ENCODE data around the gene PLPPR5.

PLPPR5 gene

DNA sequence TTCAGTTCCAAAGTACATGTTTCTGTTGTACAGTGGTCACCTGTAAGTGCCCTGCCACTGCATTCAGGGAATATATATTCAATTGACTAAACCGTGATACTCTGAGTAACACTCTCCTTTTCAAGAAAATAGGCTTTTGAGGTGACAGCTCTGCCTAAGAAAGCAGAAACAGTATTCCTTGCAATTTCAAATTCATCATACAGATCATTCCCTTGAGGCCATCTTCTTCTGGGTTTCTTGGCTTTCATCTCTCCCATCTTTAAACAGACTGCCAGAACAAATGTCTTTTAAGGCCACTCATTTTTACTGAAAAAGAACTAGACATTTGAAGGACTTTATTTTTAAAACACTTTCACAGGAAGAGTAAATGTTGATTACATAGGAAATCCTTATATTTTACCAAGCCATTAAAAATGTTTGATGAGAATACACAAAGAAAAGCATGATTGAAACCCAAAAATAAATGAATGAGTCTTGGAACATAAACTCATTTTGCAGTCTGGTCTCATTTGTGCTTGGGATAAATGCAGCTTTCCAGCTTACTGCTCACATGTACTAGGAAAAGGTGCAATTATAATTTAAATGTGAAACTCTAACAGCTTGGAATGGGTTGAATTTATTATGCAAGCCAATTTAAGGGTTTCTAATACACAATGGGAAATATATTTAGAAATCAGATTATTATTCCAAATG, 34.7 kb downstream of the PLPPR5 start:
- Histone ChIP-seq H3K27me3 (ENCODE audit: control insufficient read depth, insufficient read depth, low read length) (no peaks in the 10 kb centered on the region), H3K4me3 (ENCODE audit: low read depth, low read length) (no peak overlapping the region), H3K9me3 (ENCODE audit: control insufficient read depth, insufficient read depth, low read depth, low read length) (no peaks in the 10 kb centered on the region), H3K36me3 (ENCODE audit: control insufficient read depth, insufficient read depth, low read length) (no peaks in the 10 kb centered on the region), H3K9ac (ENCODE audit: low read length) (no peak overlapping the region), H3K4me1 (ENCODE audit: control insufficient read depth, insufficient read depth, low read length) (peaks cover 16% of the 10 kb centered on the region), H3K27ac (ENCODE audit: low read depth, low read length) (no peak overlapping the region)

DNA sequence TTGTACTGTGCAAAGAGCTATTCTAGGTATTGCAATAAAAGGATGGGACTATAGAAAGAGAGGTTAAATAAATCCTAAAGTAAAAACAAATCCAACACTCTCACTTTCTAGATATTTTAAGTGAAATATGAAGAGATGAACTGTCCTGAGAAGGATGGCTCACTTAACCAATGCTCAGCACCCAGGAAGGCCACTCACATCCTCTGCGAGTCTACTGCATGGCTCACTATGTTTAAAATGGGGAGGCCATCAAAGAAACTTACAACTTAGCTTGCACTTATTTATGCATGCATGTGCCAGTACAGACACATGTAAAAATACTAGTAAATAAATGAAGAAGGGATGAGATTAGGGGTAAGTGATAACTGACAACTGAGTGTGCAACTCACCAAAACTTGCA, 37.5 kb downstream of the PLPPR5 start:
- no peaks in the 10 kb centered on the region for H3K36me3 ChIP-seq (ENCODE audit: control insufficient read depth, insufficient read depth, low read length)
- H3K9ac ChIP-seq (ENCODE audit: low read length) = no peak overlapping the region
- H3K4me3 ChIP-seq (ENCODE audit: low read depth, low read length) = no peak overlapping the region
- H3K27ac ChIP-seq (ENCODE audit: low read depth, low read length) = no peak overlapping the region
- no peaks in the 10 kb centered on the region for H3K27me3 ChIP-seq (ENCODE audit: control insufficient read depth, insufficient read depth, low read length)
- H3K9me3 ChIP-seq (ENCODE audit: control insufficient read depth, insufficient read depth, low read depth, low read length) = no peaks in the 10 kb centered on the region
- peaks cover 20% of the 10 kb centered on the region for H3K4me1 ChIP-seq (ENCODE audit: control insufficient read depth, insufficient read depth, low read length)

DNA sequence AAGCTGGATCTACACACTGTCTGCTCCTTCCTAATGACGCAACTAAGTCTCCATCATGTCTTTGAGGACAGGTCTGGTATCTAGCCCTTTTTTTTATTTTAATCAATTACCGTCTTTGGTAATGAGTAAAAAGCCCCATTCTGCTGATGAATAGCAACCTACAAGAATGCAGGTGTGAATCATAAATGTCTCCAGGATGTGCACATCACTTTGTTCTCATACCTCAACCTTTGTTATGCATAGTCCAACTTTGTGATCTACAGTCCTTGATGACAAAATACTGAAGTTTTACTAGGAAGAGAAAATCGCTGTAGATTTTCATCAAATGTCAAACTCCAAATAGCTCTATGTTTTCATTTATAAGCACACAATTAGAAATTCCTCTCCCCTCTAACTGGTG, 39.3 kb downstream of the PLPPR5 start:
- no peaks in the 10 kb centered on the region for H3K27me3 ChIP-seq (ENCODE audit: control insufficient read depth, insufficient read depth, low read length)
- peaks cover 20% of the 10 kb centered on the region for H3K4me1 ChIP-seq (ENCODE audit: control insufficient read depth, insufficient read depth, low read length)
- no peaks in the 10 kb centered on the region for H3K9me3 ChIP-seq (ENCODE audit: control insufficient read depth, insufficient read depth, low read depth, low read length)
- H3K27ac ChIP-seq (ENCODE audit: low read depth, low read length) = no peak overlapping the region
- no peak overlapping the region for H3K4me3 ChIP-seq (ENCODE audit: low read depth, low read length)
- H3K9ac ChIP-seq (ENCODE audit: low read length) = no peak overlapping the region
- H3K36me3 ChIP-seq (ENCODE audit: control insufficient read depth, insufficient read depth, low read length) = no peaks in the 10 kb centered on the region

DNA sequence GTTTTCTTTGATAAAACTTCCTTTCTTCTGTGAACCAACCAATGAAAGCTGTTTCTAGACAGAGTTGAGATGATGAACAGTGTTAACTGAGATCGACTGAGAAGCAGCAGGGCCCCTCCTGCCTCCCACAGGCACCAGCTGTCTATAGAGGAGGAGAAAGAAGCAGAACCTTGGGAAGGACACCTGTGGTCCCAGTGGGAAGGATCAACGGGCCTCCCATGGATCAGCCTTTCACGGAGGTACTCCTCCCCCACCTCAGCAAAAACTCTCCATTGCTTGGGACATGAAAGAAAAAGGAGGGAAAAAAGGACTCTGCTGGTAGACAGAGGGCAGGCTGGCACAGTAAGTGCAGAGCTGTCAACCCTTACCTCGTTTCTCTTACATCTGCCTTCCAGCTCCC, 40.5 kb downstream of the PLPPR5 start:
- no peak overlapping the region for H3K4me3 ChIP-seq (ENCODE audit: low read depth, low read length)
- no peak overlapping the region for H3K9ac ChIP-seq (ENCODE audit: low read length)
- no peaks in the 10 kb centered on the region for H3K9me3 ChIP-seq (ENCODE audit: control insufficient read depth, insufficient read depth, low read depth, low read length)
- H3K27ac ChIP-seq (ENCODE audit: low read depth, low read length) = no peak overlapping the region
- no peaks in the 10 kb centered on the region for H3K27me3 ChIP-seq (ENCODE audit: control insufficient read depth, insufficient read depth, low read length)
- H3K36me3 ChIP-seq (ENCODE audit: control insufficient read depth, insufficient read depth, low read length) = no peaks in the 10 kb centered on the region
- H3K4me1 ChIP-seq (ENCODE audit: control insufficient read depth, insufficient read depth, low read length) = peaks cover 20% of the 10 kb centered on the region

DNA sequence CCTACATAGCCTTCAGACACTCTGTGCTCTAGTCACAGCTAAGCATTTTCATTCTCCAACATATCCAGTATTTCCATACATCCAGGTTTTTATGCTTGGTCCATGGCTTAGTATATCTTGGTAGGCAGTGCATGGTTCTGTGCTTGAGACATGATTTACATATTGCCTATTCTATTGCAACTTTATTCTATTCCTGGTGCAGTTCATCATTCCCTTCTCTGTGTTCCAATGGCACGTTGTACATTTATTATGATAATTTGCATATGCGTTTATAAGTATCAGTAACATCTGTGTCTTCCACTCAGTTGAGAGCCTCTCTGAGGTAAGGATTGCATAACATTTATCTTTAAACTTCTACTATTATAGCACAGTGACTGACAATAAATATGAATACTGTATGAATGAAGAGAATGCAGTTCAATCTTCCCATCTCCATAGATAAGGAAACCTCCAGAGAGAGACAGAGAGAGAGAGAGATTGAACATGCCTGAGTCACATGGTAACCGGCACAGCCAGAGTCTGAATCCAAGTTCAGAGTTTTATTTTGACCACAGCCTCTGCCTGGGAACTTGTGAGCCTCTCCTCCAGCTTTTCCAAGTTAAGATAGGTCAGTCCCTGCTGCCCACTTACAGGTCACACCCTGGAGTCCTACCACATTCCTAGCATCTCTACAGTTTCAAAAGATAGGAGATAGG, 41.5 kb downstream of the PLPPR5 start:
- H3K9me3 ChIP-seq (ENCODE audit: control insufficient read depth, insufficient read depth, low read depth, low read length) = no peaks in the 10 kb centered on the region
- H3K27ac ChIP-seq (ENCODE audit: low read depth, low read length) = no peak overlapping the region
- no peak overlapping the region for H3K4me3 ChIP-seq (ENCODE audit: low read depth, low read length)
- H3K4me1 ChIP-seq (ENCODE audit: control insufficient read depth, insufficient read depth, low read length) = peaks cover 20% of the 10 kb centered on the region
- no peaks in the 10 kb centered on the region for H3K36me3 ChIP-seq (ENCODE audit: control insufficient read depth, insufficient read depth, low read length)
- H3K27me3 ChIP-seq (ENCODE audit: control insufficient read depth, insufficient read depth, low read length) = no peaks in the 10 kb centered on the region
- no peak overlapping the region for H3K9ac ChIP-seq (ENCODE audit: low read length)

DNA sequence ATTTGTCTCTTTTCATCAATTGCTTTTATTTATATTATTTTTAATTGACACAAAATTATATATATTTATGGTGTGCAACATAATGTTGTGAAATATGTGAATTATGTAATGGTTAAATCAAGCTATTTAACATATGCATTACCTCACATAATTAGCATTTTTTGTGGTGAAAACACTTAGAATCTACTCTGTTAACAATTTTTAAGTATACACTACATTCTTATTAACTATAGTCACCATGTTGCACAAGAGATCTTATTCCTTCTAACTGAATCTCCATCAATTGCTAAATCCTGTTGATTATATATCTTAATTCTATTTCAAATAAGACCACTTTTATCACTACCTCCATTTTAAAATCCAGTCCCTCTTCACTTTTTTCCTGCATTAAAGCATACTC, 42.5 kb downstream of the PLPPR5 start:
- Histone ChIP-seq H3K4me1 (ENCODE audit: control insufficient read depth, insufficient read depth, low read length) (peaks cover 11% of the 10 kb centered on the region), H3K36me3 (ENCODE audit: control insufficient read depth, insufficient read depth, low read length) (no peaks in the 10 kb centered on the region), H3K4me3 (ENCODE audit: low read depth, low read length) (no peak overlapping the region), H3K27ac (ENCODE audit: low read depth, low read length) (no peak overlapping the region), H3K27me3 (ENCODE audit: control insufficient read depth, insufficient read depth, low read length) (no peaks in the 10 kb centered on the region), H3K9ac (ENCODE audit: low read length) (no peak overlapping the region), H3K9me3 (ENCODE audit: control insufficient read depth, insufficient read depth, low read depth, low read length) (no peaks in the 10 kb centered on the region)

DNA sequence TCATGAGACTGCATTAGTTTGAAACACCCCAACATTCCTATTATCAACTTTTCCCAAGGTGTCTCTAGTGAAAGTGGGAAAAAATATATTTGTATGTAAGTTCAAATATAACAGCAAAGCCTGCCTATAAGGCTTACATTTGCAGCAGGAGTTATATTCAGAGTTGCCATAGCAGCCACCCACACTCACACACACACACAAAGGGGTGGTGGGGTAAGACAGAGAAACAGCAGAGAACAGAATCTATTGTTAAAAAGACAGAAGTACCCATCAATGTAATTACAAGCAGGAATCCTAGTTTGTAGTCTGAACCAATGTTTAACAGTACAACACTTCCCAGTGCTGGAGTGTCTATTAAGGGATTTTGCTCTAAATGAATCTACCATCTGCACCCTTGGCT, 55.0 kb downstream of the PLPPR5 start:
- H3K9me3 ChIP-seq (ENCODE audit: control insufficient read depth, insufficient read depth, low read depth, low read length) = no peaks in the 10 kb centered on the region
- no peaks in the 10 kb centered on the region for H3K4me1 ChIP-seq (ENCODE audit: control insufficient read depth, insufficient read depth, low read length)
- no peaks in the 10 kb centered on the region for H3K36me3 ChIP-seq (ENCODE audit: control insufficient read depth, insufficient read depth, low read length)
- no peak overlapping the region for H3K9ac ChIP-seq (ENCODE audit: low read length)
- no peaks in the 10 kb centered on the region for H3K27me3 ChIP-seq (ENCODE audit: control insufficient read depth, insufficient read depth, low read length)
- H3K27ac ChIP-seq (ENCODE audit: low read depth, low read length) = no peak overlapping the region
- no peak overlapping the region for H3K4me3 ChIP-seq (ENCODE audit: low read depth, low read length)

DNA sequence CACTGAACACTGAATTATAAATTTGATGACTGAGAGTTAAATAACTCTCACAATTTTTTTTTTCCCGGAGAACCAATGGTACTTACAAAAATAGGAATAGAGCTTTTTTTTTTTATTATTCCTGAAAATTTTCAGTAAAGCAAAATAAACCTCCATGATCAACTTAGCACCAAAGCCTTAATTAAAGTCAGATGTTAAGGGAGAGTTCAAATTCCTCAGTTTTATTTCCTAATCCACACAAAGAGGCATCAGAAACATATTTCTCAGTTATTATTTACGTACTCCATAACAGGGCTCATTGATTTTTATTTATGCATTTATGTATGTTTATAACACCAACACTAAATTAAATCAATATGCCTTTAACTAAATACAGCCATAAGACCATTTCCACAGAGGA, 55.5 kb downstream of the PLPPR5 start:
- Histone ChIP-seq H3K36me3 (ENCODE audit: control insufficient read depth, insufficient read depth, low read length) (no peaks in the 10 kb centered on the region), H3K4me3 (ENCODE audit: low read depth, low read length) (no peak overlapping the region), H3K9ac (ENCODE audit: low read length) (no peak overlapping the region), H3K27me3 (ENCODE audit: control insufficient read depth, insufficient read depth, low read length) (no peaks in the 10 kb centered on the region), H3K9me3 (ENCODE audit: control insufficient read depth, insufficient read depth, low read depth, low read length) (no peaks in the 10 kb centered on the region), H3K27ac (ENCODE audit: low read depth, low read length) (no peak overlapping the region), H3K4me1 (ENCODE audit: control insufficient read depth, insufficient read depth, low read length) (no peaks in the 10 kb centered on the region)

DNA sequence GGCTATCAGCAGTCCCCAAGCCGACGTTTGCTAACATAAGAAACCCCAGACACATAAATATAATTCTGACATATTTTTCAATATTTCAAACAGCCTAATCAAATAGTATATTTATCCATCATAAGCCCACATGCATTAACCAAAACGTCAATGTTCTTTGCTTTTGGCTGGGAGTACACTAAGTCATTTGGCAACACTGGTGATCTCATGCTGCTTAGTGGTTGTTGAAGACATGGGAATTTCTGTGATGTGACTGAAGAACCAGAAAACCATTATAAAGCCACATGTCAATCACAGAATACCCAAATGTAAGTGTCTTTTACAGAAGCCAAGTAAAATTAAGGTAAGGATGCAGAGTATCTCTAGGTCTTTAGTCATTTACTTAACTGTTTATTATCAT, 57.6 kb downstream of the PLPPR5 start:
- no peak overlapping the region for H3K9ac ChIP-seq (ENCODE audit: low read length)
- no peaks in the 10 kb centered on the region for H3K36me3 ChIP-seq (ENCODE audit: control insufficient read depth, insufficient read depth, low read length)
- no peak overlapping the region for H3K27ac ChIP-seq (ENCODE audit: low read depth, low read length)
- no peaks in the 10 kb centered on the region for H3K4me1 ChIP-seq (ENCODE audit: control insufficient read depth, insufficient read depth, low read length)
- H3K4me3 ChIP-seq (ENCODE audit: low read depth, low read length) = no peak overlapping the region
- no peaks in the 10 kb centered on the region for H3K9me3 ChIP-seq (ENCODE audit: control insufficient read depth, insufficient read depth, low read depth, low read length)
- no peaks in the 10 kb centered on the region for H3K27me3 ChIP-seq (ENCODE audit: control insufficient read depth, insufficient read depth, low read length)

DNA sequence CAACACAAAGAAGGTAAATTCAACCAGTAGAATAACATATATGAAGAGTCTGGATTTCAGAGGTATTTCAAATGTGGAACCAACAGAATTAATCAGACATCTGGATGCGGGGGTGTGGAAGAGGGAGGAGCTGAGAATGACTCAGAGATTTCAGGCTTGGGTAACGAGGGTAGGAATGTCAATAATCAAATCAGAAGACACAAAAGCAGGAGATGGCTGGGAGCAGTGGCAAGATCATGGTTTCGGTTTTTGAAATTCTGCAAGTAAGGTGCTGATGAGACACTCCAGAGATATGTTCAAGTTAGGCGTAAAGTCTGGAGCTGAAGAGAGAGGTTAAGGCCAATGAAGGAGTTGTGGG, 64.0 kb downstream of the PLPPR5 start:
- H3K9ac ChIP-seq (ENCODE audit: low read length) = no peak overlapping the region
- H3K4me3 ChIP-seq (ENCODE audit: low read depth, low read length) = no peak overlapping the region
- H3K27ac ChIP-seq (ENCODE audit: low read depth, low read length) = no peak overlapping the region
- no peaks in the 10 kb centered on the region for H3K27me3 ChIP-seq (ENCODE audit: control insufficient read depth, insufficient read depth, low read length)
- H3K36me3 ChIP-seq (ENCODE audit: control insufficient read depth, insufficient read depth, low read length) = no peaks in the 10 kb centered on the region
- peaks cover 3% of the 10 kb centered on the region; the same call in 1 of the 2 replicates for H3K9me3 ChIP-seq (ENCODE audit: control insufficient read depth, insufficient read depth, low read depth, low read length)
- H3K4me1 ChIP-seq (ENCODE audit: control insufficient read depth, insufficient read depth, low read length) = no peaks in the 10 kb centered on the region

DNA sequence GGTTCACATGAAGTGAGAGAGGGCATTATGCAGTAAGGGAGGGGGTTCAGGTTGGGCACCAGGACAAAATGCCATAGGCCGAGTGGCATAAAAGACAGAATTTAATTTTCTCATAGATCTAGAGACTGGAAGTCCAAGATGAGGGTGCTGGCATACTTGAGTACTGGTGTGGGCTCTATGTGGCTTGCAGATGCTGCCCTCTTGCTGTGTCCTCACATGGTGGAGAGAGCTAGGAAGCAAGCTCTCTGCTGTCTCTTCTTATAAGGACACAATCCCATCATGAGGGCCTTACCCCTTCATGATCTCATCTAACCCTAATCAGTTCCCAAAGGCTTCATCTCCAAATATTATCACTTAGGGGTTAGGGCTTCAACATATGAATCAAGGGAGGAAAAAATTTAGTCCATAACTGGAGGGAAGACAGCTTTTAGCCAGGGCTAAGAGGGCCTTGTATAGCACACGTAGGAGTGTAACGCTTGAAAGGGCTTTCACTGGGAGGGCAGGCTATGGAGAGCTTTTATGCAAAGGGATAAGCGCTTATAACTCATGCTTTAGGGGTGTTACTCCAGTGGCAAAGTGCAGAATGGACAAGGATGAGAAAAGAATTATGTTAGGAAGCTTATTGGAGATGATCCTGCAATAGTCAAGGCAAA, 64.5 kb downstream of the PLPPR5 start:
- no peaks in the 10 kb centered on the region for H3K4me1 ChIP-seq (ENCODE audit: control insufficient read depth, insufficient read depth, low read length)
- H3K36me3 ChIP-seq (ENCODE audit: control insufficient read depth, insufficient read depth, low read length) = no peaks in the 10 kb centered on the region
- no peak overlapping the region for H3K27ac ChIP-seq (ENCODE audit: low read depth, low read length)
- no peaks in the 10 kb centered on the region for H3K27me3 ChIP-seq (ENCODE audit: control insufficient read depth, insufficient read depth, low read length)
- no peak overlapping the region for H3K9ac ChIP-seq (ENCODE audit: low read length)
- peaks cover 3% of the 10 kb centered on the region; the same call in 1 of the 2 replicates for H3K9me3 ChIP-seq (ENCODE audit: control insufficient read depth, insufficient read depth, low read depth, low read length)
- no peak overlapping the region for H3K4me3 ChIP-seq (ENCODE audit: low read depth, low read length)

Measured in HUES6 (cell line).